Esophagus muscularis mucosa (tissue), 4 donors: ENCODE measurements around the gene GYPE. TPM values are rescaled to one million over a fixed set of nuclear protein-coding genes. Genes with fewer than 3 reads are reported as not detected.
A peak's percentile ranks its signal among the peaks of the same experiment; 100 is the strongest.
"Not testable (repeated sequence)": the region's sequence is repeated elsewhere in the genome, so short reads cannot be mapped to it uniquely, and the experiment has no call there.

Experiments
- DNase-seq: peaks from one replicate; pipeline ENCODE4 v3.0.0-alpha.2; 2017; ENCODE audit errors: extremely low spot score
- H3K27ac ChIP-seq, 4 donors: fragments of 200-600 bp; sonication (generic); replicated peaks in 1 of 4; 1 replicate in 3 of 4; 2 replicates in 1 of 4; pipeline ENCODE4 v1.5.1; 2016 to 2019; ENCODE audit warnings: mild to moderate bottlenecking in 1 of 4
- H3K27me3 ChIP-seq, 4 donors: fragments of 200-600 bp; sonication (generic); one replicate each; pipeline versions ENCODE4 v1.5.1 to v1.6.0; 2016 to 2019
- H3K36me3 ChIP-seq, 4 donors: fragments of 200-600 bp; sonication (generic); one replicate each; pipeline ENCODE4 v1.5.1; 2016 to 2019
- H3K4me1 ChIP-seq, 4 donors: fragments of 200-600 bp; sonication (generic); one replicate each; pipeline ENCODE4 v1.5.1; 2016 to 2019
- H3K4me3 ChIP-seq, 4 donors: fragments of 200-600 bp; sonication (generic); 1 replicate in 2 of 4; 2 replicates in 2 of 4; pipeline ENCODE4 v1.5.1; 2016 to 2019; ENCODE audit warnings: mild to moderate bottlenecking in 4 of 4, moderate library complexity in 1 of 4
- H3K9me3 ChIP-seq, 4 donors: fragments of 200-600 bp; sonication (generic); 1 replicate in 3 of 4; 2 replicates in 1 of 4; pipeline ENCODE4 v1.5.1; 2016 to 2019
- EP300 ChIP-seq: sonication (generic); formaldehyde crosslinking; IDR thresholded peaks from one replicate; pipeline ENCODE4 v1.6.1; 2017; ENCODE audit warnings: antibody characterized with exemption
- POLR2A ChIP-seq: fragments of 450-650 bp; IDR thresholded peaks from one replicate; pipeline ENCODE4 v1.6.1; 2017; ENCODE audit warnings: antibody characterized with exemption, moderate library complexity, mild to moderate bottlenecking, low read depth
- POLR2AphosphoS5 ChIP-seq, 2 donors: sonication (generic); formaldehyde crosslinking; IDR thresholded peaks; one replicate each; pipeline ENCODE4 v1.6.1; 2017; ENCODE audit warnings: antibody characterized with exemption in 2 of 2
- WGBS: methylation state at CpG from one replicate; pipeline ENCODE4 v1.1.5; 2018; 5-methylcytosine and 5-hydroxymethylcytosine counted together
- intact Hi-C: fragments of 100-400 bp; cut with DNase I; formaldehyde crosslinking; loops from one replicate; pipeline ENCODE4 v1.15.1; 2023
- total RNA-seq, 4 donors: library from RNA; depleted of rRNA; stranded (reverse); fragments of >200 nt; gene quantifications; one replicate each; pipeline versions ENCODE4 v1.1.0 to v1.2.1, GENCODE V29; 2016
- TF ChIP-seq, protein P1 (sequence below), 3 experiments: fragments of 200-600 bp in 2 of 3; fragments of 450-650 bp in 1 of 3; sonication (generic) in 2 of 3; IDR thresholded peaks; one replicate each; pipeline ENCODE4 v1.5.1; 2017 to 2019; ENCODE audit warnings: antibody characterized with exemption in 3 of 3, mild to moderate bottlenecking in 2 of 3, moderate library complexity in 1 of 3

Gene GYPE
- total RNA-seq, 4 donors from 2014 or later: 0.33 TPM; not detected in 3

DNA sequence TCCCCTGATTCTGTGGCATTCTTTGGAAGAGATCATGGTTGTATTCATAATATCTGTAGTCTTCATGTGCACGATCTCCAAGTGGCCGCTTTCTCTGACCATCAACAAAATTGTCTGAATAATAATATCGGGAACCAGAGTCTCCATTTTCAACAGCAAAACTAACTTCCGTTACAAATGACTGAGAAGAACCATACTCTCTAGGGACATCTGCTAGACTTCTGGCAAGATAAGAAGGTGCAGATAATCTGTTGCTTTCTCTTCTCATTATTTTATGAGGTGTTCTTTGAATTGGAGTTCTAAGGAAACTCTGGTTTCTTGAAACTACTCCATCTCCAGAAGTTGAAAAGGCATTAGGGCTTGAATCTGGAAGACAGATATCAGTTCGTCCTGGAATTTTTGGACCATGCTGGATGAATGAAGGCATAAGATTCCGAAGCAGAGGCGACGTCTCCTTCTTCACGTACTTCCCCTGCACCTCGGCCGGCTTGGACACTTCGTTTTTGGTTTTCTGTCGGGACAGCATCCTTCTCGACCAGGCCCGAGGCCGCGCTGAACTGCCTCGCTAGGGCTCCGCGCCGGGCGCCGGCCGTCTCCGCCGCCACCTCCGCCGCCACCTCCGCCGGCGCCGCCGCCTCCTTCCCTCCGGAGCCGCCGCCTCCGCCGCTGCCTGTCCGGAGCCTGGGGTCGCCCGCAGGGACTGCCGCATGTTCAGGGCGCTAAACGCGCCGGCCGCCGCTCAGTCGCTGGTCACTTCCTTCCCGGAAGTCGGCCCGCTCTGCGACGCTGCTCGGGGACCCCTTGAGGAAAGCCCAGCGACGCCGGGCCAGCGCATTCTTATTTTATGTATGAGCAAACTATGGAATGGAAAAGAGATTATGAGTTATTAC, 6.4 kb upstream of the GYPE start:
- DNase-seq, H3K4me1 ChIP-seq, H3K9me3 ChIP-seq, H3K36me3 ChIP-seq, intact Hi-C loops, H3K27me3 ChIP-seq: not testable (repeated sequence)
- peak overlapping the region; percentile 42 to 60 (median 46) for H3K4me3 ChIP-seq
- WGBS: 51% methylated on average over 18 of the region's 59 CpGs
- H3K27ac ChIP-seq: peak overlapping the region in 1 of 4 donors; percentile 54

DNA sequence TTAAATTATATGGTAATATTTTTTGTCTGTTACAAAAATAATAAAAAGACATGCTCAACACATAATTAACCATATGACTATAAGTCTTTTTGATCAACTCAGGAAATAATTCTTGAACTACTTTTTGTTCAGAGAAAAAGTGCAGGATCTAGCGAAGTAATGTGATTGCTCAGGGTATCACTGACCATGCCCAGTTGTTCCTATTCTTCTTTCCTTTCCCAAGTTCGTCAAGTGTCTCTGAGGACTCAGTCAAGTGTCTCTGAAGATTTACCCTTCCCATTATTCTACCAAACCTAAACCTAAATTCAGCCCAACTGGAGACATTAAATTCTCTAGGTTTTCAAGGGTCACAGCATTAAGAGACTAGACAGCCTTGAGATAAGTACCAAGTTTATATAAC, 5.5 kb upstream of the GYPE start:
- H3K9me3 ChIP-seq, intact Hi-C loops, DNase-seq, H3K27ac ChIP-seq, H3K36me3 ChIP-seq, H3K4me1 ChIP-seq, H3K27me3 ChIP-seq: not testable (repeated sequence)
- peak overlapping the region in 2 of 4 donors; percentile 18 to 19 for H3K4me3 ChIP-seq
- 77% methylated on average over 2 of the region's 2 CpGs for WGBS

DNA sequence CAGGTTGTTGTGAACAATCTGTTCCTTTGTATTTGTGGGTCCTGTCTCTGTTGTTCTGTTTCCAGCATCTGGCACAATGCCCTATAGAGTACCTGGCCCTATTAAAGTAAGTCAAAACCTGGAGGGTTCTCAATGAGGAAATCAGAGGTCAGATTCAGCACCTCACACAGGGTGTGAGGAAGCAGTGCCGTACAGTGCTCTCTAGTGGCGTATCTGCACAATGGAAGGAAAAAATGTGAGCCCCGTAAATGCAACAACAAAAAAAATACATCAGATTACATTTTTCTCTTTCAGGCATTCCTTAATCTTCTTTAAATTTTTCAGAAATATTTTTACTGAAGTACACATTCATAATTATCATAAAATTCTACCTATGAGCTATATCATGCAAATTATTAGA, 2.5 kb upstream of the GYPE start:
- H3K4me1 ChIP-seq, intact Hi-C loops, H3K36me3 ChIP-seq, DNase-seq, H3K4me3 ChIP-seq, H3K27ac ChIP-seq, H3K9me3 ChIP-seq, H3K27me3 ChIP-seq: not testable (repeated sequence)
- 30% methylated on average over 3 of the region's 3 CpGs for WGBS
- TF ChIP-seq, protein P1, sequence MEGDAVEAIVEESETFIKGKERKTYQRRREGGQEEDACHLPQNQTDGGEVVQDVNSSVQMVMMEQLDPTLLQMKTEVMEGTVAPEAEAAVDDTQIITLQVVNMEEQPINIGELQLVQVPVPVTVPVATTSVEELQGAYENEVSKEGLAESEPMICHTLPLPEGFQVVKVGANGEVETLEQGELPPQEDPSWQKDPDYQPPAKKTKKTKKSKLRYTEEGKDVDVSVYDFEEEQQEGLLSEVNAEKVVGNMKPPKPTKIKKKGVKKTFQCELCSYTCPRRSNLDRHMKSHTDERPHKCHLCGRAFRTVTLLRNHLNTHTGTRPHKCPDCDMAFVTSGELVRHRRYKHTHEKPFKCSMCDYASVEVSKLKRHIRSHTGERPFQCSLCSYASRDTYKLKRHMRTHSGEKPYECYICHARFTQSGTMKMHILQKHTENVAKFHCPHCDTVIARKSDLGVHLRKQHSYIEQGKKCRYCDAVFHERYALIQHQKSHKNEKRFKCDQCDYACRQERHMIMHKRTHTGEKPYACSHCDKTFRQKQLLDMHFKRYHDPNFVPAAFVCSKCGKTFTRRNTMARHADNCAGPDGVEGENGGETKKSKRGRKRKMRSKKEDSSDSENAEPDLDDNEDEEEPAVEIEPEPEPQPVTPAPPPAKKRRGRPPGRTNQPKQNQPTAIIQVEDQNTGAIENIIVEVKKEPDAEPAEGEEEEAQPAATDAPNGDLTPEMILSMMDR (IDR thresholded peaks at IDR 0.05): peak in 2 of 3 experiments; percentile 18 to 28

DNA sequence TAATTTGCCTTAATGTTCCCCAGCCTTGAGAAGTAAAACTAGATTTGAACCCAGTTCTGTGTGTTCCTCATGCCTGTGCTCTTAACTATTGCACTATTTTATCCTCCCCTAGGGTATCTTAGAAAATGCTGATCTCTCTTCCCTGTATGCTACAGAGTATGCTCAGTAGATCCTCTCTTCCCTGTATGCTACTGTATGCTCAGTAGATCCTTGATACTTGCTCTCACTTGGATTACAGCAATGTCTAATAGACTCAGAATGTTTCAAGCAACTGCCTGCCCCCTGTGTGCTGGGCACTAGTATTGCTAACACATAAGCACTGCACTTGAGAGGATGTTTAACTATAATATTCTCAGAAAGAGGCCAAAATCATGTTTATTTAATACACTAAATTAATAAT, 928 bp downstream of the GYPE start:
- H3K27me3 ChIP-seq, H3K4me3 ChIP-seq, H3K9me3 ChIP-seq, DNase-seq, intact Hi-C loops, H3K4me1 ChIP-seq, H3K27ac ChIP-seq, H3K36me3 ChIP-seq: not testable (repeated sequence)

DNA sequence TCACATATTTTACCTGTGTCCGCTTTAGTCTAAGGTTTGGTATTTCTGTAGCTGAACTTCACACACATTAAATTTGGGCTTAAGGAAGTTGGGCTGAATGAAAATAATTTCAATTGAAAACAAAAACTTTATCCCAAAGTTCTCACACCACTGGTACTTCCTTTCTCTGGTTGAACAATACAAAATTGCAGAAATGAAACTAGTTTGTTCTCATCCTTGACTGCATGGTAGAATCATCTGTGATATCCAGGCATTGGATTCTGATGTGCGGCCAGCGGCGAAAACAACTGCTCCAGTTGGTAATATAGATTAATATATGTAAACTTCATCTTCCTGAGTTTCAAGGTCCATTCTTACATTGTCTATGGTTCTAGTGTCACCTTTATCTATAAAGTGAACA, 15.0 kb downstream of the GYPE start:
- H3K4me1 ChIP-seq, intact Hi-C loops, H3K4me3 ChIP-seq, H3K27me3 ChIP-seq, H3K27ac ChIP-seq, DNase-seq, H3K9me3 ChIP-seq, H3K36me3 ChIP-seq: not testable (repeated sequence)
- 74% methylated on average over 4 of the region's 4 CpGs for WGBS

DNA sequence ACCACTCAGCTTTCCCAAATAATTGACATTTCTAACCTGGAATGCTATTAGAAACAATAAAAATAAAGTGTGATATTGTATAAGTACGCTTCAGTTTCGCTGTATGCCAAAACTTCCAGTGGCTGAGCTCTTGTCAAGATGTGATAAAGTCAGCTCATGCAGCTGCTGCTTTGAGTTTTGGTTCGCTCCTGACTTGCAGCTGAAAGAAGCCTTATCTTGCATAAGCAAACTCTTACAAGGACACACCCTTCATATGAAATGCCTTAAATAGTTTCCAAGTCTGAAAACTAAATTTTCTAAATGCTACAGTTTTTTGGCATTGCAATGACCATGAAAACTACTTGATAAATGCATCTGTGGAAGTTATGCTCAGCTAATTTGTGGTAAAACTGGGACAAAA, 17.2 kb downstream of the GYPE start:
- H3K36me3 ChIP-seq, intact Hi-C loops, H3K27ac ChIP-seq, H3K4me3 ChIP-seq, H3K27me3 ChIP-seq, H3K4me1 ChIP-seq, DNase-seq, H3K9me3 ChIP-seq: not testable (repeated sequence)
- no CpG with 5 or more reads among the region's 3 CpGs for WGBS

DNA sequence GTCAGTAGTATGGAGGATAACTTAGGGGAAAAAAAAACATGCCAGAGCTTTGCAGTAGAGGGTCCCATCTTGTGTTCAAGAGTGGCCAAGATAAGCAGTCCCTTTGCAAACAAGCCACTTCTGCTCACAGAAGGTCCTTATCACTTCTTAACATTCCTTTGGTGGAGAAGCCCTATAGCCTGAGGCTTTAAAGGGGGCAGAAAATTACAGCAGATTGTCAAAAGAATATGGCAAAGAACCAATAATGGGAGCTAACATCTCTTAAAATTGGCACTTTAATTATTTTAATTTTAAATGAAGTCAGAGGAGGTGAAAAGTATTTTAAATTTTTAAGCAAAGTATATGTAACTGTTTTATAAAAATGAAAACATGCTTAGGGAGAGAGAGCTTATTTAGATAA, 20.4 kb downstream of the GYPE start:
- intact Hi-C loops, H3K27me3 ChIP-seq, H3K36me3 ChIP-seq, H3K4me3 ChIP-seq, H3K27ac ChIP-seq, DNase-seq, H3K9me3 ChIP-seq, H3K4me1 ChIP-seq: not testable (repeated sequence)

DNA sequence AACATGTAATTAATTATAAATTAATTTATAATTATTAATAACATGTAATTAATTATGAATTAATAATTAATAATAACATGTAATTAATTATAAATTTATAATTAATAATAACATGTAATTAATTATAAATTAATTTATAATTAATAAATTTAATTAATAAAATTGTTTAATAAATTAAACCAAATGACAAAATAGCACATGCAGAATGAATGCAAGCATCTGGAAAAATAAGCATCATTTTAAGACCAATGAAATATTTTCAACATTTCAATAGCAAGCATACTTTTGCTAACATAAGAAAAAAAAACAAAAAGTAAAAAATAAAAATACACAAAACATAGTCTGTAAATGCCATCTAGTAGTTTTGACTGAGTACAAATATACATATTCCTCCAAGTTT, 21.8 kb downstream of the GYPE start:
- DNase-seq: no peak
- Histone ChIP-seq H3K4me1 (no peaks in the 10 kb centered on the region), H3K36me3 (no peaks in the 10 kb centered on the region), H3K27ac (no peak overlapping the region), H3K27me3 (no peaks in the 10 kb centered on the region), H3K4me3 (no peak overlapping the region), H3K9me3 (no peaks in the 10 kb centered on the region)
- TF ChIP-seq POLR2A (no peak), POLR2AphosphoS5 (IDR thresholded peaks at IDR 0.05) (no peak), EP300 (no peak)
- TF ChIP-seq, protein P1 (IDR thresholded peaks at IDR 0.05): no peak
- intact Hi-C loops: no loop called here
